Measurements from ENCODE around the gene TLCD3A. TPM values are rescaled to one million over a fixed set of nuclear protein-coding genes. Genes with fewer than 3 reads are reported as not detected.

TLCD3A gene
- total RNA-seq, 1 experiment from 2014 or later = 13.9 TPM

- H3K9ac ChIP-seq (ENCODE audit: low read length) = no peak overlapping the region
- no peaks in the 10 kb centered on the region for H3K9me2 ChIP-seq (replicated peaks; ENCODE audit: low read length)
- BruUV-seq (replicated peaks) = no TSS peak
- no peaks in the 10 kb centered on the region for H3K27me3 ChIP-seq (ENCODE audit: low read length)
- H3K79me2 ChIP-seq (ENCODE audit: low read length) = peaks cover 11% of the 10 kb centered on the region; the same call in 1 of the 2 replicates
- no peaks in the 10 kb centered on the region; the same call in 1 of the 2 replicates for H3K36me3 ChIP-seq (ENCODE audit: low read depth, low read length)
- H3F3A ChIP-seq (ENCODE audit: low read length, unreplicated experiment) = no peaks in the 10 kb centered on the region
- POLR2A ChIA-PET (ENCODE audit: unreplicated experiment) = interaction anchor here (0.7 kb wide), 1 partner anchor 18 kb away, joined by 7 read pairs; no protein-coding TSS in a partner anchor
- H3K4me3 ChIP-seq (ENCODE audit: low read length) = no peak overlapping the region
- ATAC-seq (peak; percentile 18; the same call in 1 of the 2 replicates), DNase-seq (no peak)
- TF ChIP-seq EZH2phosphoT487 (IDR thresholded peaks at IDR 0.05; ENCODE audit: borderline replicate concordance, low read length) (no peak), EZH2 (IDR thresholded peaks at IDR 0.05; ENCODE audit: low read length, unreplicated experiment) (no peak)
- TF ChIP-seq, protein P1, sequence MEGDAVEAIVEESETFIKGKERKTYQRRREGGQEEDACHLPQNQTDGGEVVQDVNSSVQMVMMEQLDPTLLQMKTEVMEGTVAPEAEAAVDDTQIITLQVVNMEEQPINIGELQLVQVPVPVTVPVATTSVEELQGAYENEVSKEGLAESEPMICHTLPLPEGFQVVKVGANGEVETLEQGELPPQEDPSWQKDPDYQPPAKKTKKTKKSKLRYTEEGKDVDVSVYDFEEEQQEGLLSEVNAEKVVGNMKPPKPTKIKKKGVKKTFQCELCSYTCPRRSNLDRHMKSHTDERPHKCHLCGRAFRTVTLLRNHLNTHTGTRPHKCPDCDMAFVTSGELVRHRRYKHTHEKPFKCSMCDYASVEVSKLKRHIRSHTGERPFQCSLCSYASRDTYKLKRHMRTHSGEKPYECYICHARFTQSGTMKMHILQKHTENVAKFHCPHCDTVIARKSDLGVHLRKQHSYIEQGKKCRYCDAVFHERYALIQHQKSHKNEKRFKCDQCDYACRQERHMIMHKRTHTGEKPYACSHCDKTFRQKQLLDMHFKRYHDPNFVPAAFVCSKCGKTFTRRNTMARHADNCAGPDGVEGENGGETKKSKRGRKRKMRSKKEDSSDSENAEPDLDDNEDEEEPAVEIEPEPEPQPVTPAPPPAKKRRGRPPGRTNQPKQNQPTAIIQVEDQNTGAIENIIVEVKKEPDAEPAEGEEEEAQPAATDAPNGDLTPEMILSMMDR (conservative IDR thresholded peaks at IDR 0.05; ENCODE audit: low read depth, low read length) = no peak
- H4K20me1 ChIP-seq (ENCODE audit: low read length) = no peaks in the 10 kb centered on the region
- CTCF ChIA-PET = no interaction called here
- H3K4me1 ChIP-seq (ENCODE audit: insufficient read depth, low read length) = no peaks in the 10 kb centered on the region
- H2AFZ ChIP-seq (ENCODE audit: low read length) = no peak overlapping the region
- no peaks in the 10 kb centered on the region for H3K9me3 ChIP-seq (ENCODE audit: low read length)
- intact Hi-C loops (cut with micrococcal nuclease) = no loop called here
- H3K4me2 ChIP-seq (ENCODE audit: low read length) = no peak overlapping the region
- no peak overlapping the region for H3K27ac ChIP-seq (ENCODE audit: low read length)
Observed at GRCh38 chr17:683499-684254, 48.7 kb upstream of the TLCD3A start.

- Histone ChIP-seq H2AFZ (ENCODE audit: low read length) (no peak overlapping the region), H3K4me1 (ENCODE audit: insufficient read depth, low read length) (no peaks in the 10 kb centered on the region), H3K36me3 (ENCODE audit: low read depth, low read length) (peaks cover 1% of the 10 kb centered on the region), H3F3A (ENCODE audit: low read length, unreplicated experiment) (no peaks in the 10 kb centered on the region), H3K79me2 (ENCODE audit: low read length) (peaks cover 12% of the 10 kb centered on the region; the same call in 1 of the 2 replicates), H3K27me3 (ENCODE audit: low read length) (no peaks in the 10 kb centered on the region), H3K4me2 (ENCODE audit: low read length) (no peak overlapping the region), H3K9ac (ENCODE audit: low read length) (no peak overlapping the region), H4K20me1 (ENCODE audit: low read length) (no peaks in the 10 kb centered on the region), H3K27ac (ENCODE audit: low read length) (no peak overlapping the region), H3K9me2 (replicated peaks; ENCODE audit: low read length) (no peaks in the 10 kb centered on the region), H3K4me3 (ENCODE audit: low read length) (no peak overlapping the region), H3K9me3 (ENCODE audit: low read length) (no peaks in the 10 kb centered on the region)
- ChIA-PET POLR2A (ENCODE audit: unreplicated experiment) (no interaction called here), CTCF (no interaction called here)
- intact Hi-C loops (cut with micrococcal nuclease) = no loop called here
- no peak for ATAC-seq
- TF ChIP-seq, protein P1 (conservative IDR thresholded peaks at IDR 0.05; ENCODE audit: low read depth, low read length) = no peak
- TF ChIP-seq EZH2phosphoT487 (IDR thresholded peaks at IDR 0.05; ENCODE audit: borderline replicate concordance, low read length) (no peak), EZH2 (IDR thresholded peaks at IDR 0.05; ENCODE audit: low read length, unreplicated experiment) (no peak)
- no peak for DNase-seq
- BruUV-seq (replicated peaks) = no TSS peak
Observed at GRCh38 chr17:685006-685405, 47.4 kb upstream of the TLCD3A start.
